Neural progenitor cell (in vitro differentiated cells): Measurements from ENCODE around the gene NUDT15.

Source experiments
- CTCF ChIP-seq: fragments of 200-600 bp; sonication (generic); IDR thresholded peaks from 2 replicates; pipeline ENCODE4 v1.5.1; 2017; ENCODE audit warnings: antibody characterized with exemption, mild to moderate bottlenecking
- EZH2 ChIP-seq: fragments of 200-600 bp; sonication (generic); IDR thresholded peaks from 2 replicates; pipeline ENCODE4 v1.6.1; 2017; ENCODE audit warnings: antibody characterized with exemption, mild to moderate bottlenecking, moderate library complexity

GRCh38 chr13:48014359-48014758 is 23.2 kb upstream of the NUDT15 start:
- TF ChIP-seq CTCF (no peak), EZH2 (no peak)
